Neural progenitor cell (in vitro differentiated cells): Measurements from ENCODE around the gene RPN2.

Experiments used
- CTCF ChIP-seq: fragments of 200-600 bp; sonication (generic); IDR thresholded peaks from 2 replicates; pipeline ENCODE4 v1.5.1; 2017; ENCODE audit warnings: antibody characterized with exemption, mild to moderate bottlenecking
- EZH2 ChIP-seq: fragments of 200-600 bp; sonication (generic); IDR thresholded peaks from 2 replicates; pipeline ENCODE4 v1.6.1; 2017; ENCODE audit warnings: antibody characterized with exemption, mild to moderate bottlenecking, moderate library complexity
- EZH2phosphoT487 ChIP-seq: fragments of 200-600 bp; sonication (generic); IDR thresholded peaks from 2 replicates; pipeline ENCODE4 v1.6.1; 2017; ENCODE audit warnings: antibody characterized with exemption

GRCh38 chr20:37266940-37267666 lies 88.0 kb downstream of the RPN2 start:
- TF ChIP-seq CTCF = no peak
- no peak for TF ChIP-seq EZH2phosphoT487
- no peak for TF ChIP-seq EZH2
